Measurements from ENCODE around the gene PTPRN2.

- TF ChIP-seq CTCF (conservative IDR thresholded peaks at IDR 0.05 in 1 of 2, IDR thresholded peaks at IDR 0.05 in 1 of 2; ENCODE audit: low read depth in 1 of 2, low read length in 2 of 2) (no peak), EZH2 (IDR thresholded peaks at IDR 0.05; ENCODE audit: low read length, missing control alignments) (no peak)
Observed at GRCh38 chr7:158473946-158474345, 113.7 kb downstream of the PTPRN2 start.

All from fibroblast of lung (primary cell).